Hematopoietic multipotent progenitor cell treated with erythropoietin and hydrocortisone succinate and interleukin-3 and kit ligand, for 4 days (in vitro differentiated cells): ENCODE results near the gene KCNMA1.

Source experiments
- DNase-seq: peaks from one replicate; pipeline ENCODE4 v3.0.0-alpha.2; 2015

KCNMA1 gene

GRCh38 chr10:77162697-77163096, 474.9 kb downstream of the KCNMA1 start:
- no peak for DNase-seq

GRCh38 chr10:77160679-77161078, 476.9 kb downstream of the KCNMA1 start:
- DNase-seq, result no peak

GRCh38 chr10:77159538-77160110, 478.0 kb downstream of the KCNMA1 start:
- DNase-seq, result no peak

GRCh38 chr10:77158666-77159065, 478.9 kb downstream of the KCNMA1 start:
- no peak for DNase-seq

- no peak for DNase-seq
Observed at GRCh38 chr10:77157248-77158019, 480.2 kb downstream of the KCNMA1 start.

- peak; percentile 20 for DNase-seq
Observed at GRCh38 chr10:77156406-77156879, 481.2 kb downstream of the KCNMA1 start.

- DNase-seq, result no peak
Observed at GRCh38 chr10:77152256-77152655, 485.4 kb downstream of the KCNMA1 start.

- DNase-seq, result no peak
Observed at GRCh38 chr10:77151408-77151807, 486.2 kb downstream of the KCNMA1 start.

GRCh38 chr10:77149706-77150105, 487.9 kb downstream of the KCNMA1 start:
- no peak for DNase-seq

- no peak for DNase-seq
Observed at GRCh38 chr10:77149001-77149400, 488.6 kb downstream of the KCNMA1 start.

- DNase-seq, result no peak
Observed at GRCh38 chr10:77147871-77148270, 489.7 kb downstream of the KCNMA1 start.

- DNase-seq, result no peak
Observed at GRCh38 chr10:77146712-77147336, 490.8 kb downstream of the KCNMA1 start.

GRCh38 chr10:77144656-77145055, 493.0 kb downstream of the KCNMA1 start:
- DNase-seq, result peak; percentile 36

GRCh38 chr10:77139252-77140160, 498.1 kb downstream of the KCNMA1 start:
- no peak for DNase-seq

- no peak for DNase-seq
Observed at GRCh38 chr10:77138541-77138940, 499.1 kb downstream of the KCNMA1 start.

GRCh38 chr10:77135555-77135954, 502.1 kb downstream of the KCNMA1 start:
- DNase-seq, result no peak

GRCh38 chr10:77131214-77131613, 506.4 kb downstream of the KCNMA1 start:
- DNase-seq, result no peak

GRCh38 chr10:77127243-77127642, 510.4 kb downstream of the KCNMA1 start:
- DNase-seq, result no peak

- no peak for DNase-seq
Observed at GRCh38 chr10:77125231-77125630, 512.4 kb downstream of the KCNMA1 start.

GRCh38 chr10:77123330-77123729, 514.3 kb downstream of the KCNMA1 start:
- no peak for DNase-seq

- DNase-seq, result no peak
Observed at GRCh38 chr10:77121829-77122228, 515.8 kb downstream of the KCNMA1 start.

GRCh38 chr10:77120666-77121376, 516.8 kb downstream of the KCNMA1 start:
- DNase-seq, result no peak
